Uterus (tissue), 4 donors: ENCODE measurements around the gene CPEB1. TPM values are rescaled to one million over a fixed set of nuclear protein-coding genes. Genes with fewer than 3 reads are reported as not detected.

Experiments
- DNase-seq, 2 donors: peaks; one replicate each; pipeline ENCODE4 v3.0.0-alpha.2; 2019 to 2020
- H3K27ac ChIP-seq, 2 donors: fragments of 200-600 bp; sonication (generic); 1 replicate in 1 of 2; 2 replicates in 1 of 2; pipeline ENCODE4 v1.5.1; 2016 to 2018
- H3K27me3 ChIP-seq, 2 donors: fragments of 200-600 bp; sonication (generic); one replicate each; pipeline ENCODE4 v1.5.1; 2018 to 2019; ENCODE audit warnings: control low read depth in 1 of 2
- H3K36me3 ChIP-seq, 2 donors: fragments of 200-600 bp; sonication (generic); one replicate each; pipeline ENCODE4 v1.5.1; 2019; ENCODE audit warnings: control low read depth in 1 of 2
- H3K4me1 ChIP-seq, 2 donors: fragments of 200-600 bp; sonication (generic); one replicate each; pipeline ENCODE4 v1.5.1; 2018 to 2019; ENCODE audit warnings: control low read depth in 1 of 2
- H3K4me3 ChIP-seq, 2 donors: fragments of 200-600 bp; sonication (generic); 1 replicate in 1 of 2; 2 replicates in 1 of 2; pipeline ENCODE4 v1.5.1; 2018 to 2019; ENCODE audit warnings: mild to moderate bottlenecking in 1 of 2
- H3K9me3 ChIP-seq, 2 donors: fragments of 200-600 bp; sonication (generic); one replicate each; pipeline ENCODE4 v1.5.1; 2019; ENCODE audit warnings: control low read depth in 1 of 2
- CTCF ChIP-seq, 4 experiments: fragments of 200-600 bp in 2 of 4; fragments of 450-650 bp in 2 of 4; sonication (generic) in 2 of 4; IDR thresholded peaks; one replicate each; pipeline ENCODE4 v1.5.1; 2016 to 2019; ENCODE audit warnings: antibody characterized with exemption in 4 of 4, mild to moderate bottlenecking in 2 of 4, moderate library complexity in 1 of 4
- POLR2A ChIP-seq, 2 donors: fragments of 450-650 bp; IDR thresholded peaks; one replicate each; pipeline ENCODE4 v1.6.1; 2016; ENCODE audit warnings: antibody characterized with exemption in 2 of 2, mild to moderate bottlenecking in 1 of 2, moderate library complexity in 1 of 2
- intact Hi-C: fragments of 100-400 bp; cut with DNase I; formaldehyde crosslinking; loops from one replicate; pipeline ENCODE4 v1.15.1; 2023; ENCODE audit warnings: low total_unique reads
- total RNA-seq, 4 donors: library from RNA; depleted of rRNA in 3 of 4; stranded (reverse); fragments of >200 nt in 3 of 4; gene quantifications; one replicate each; pipeline versions ENCODE4 v1.1.0 to v1.2.4, GENCODE V29; 2014 to 2023
- donor health status: DM: yes; HTN: yes; CAD: no.

CPEB1 gene
- total RNA-seq, 4 donors from 2014 or later, result 0.77 to 14.1 (median 2.9) TPM

- H3K9me3 ChIP-seq, result no peaks in the 10 kb centered on the region
- H3K27ac ChIP-seq, result no peak overlapping the region
- no peak overlapping the region for H3K4me3 ChIP-seq
- no peaks in the 10 kb centered on the region for H3K36me3 ChIP-seq
- H3K27me3 ChIP-seq, result no peaks in the 10 kb centered on the region
- intact Hi-C loops, result no loop called here
- DNase-seq, result no peak
- peaks cover 0 to 3% of the 10 kb centered on the region in 2 donors for H3K4me1 ChIP-seq
- no peak for TF ChIP-seq POLR2A (IDR thresholded peaks at IDR 0.05)
- no peak for TF ChIP-seq CTCF (IDR thresholded peaks at IDR 0.05)
Measured at GRCh38 chr15:82568986-82569385, 78.2 kb downstream of the CPEB1 start.

- Histone ChIP-seq H3K9me3 (no peaks in the 10 kb centered on the region), H3K27me3 (no peaks in the 10 kb centered on the region), H3K4me3 (no peak overlapping the region), H3K27ac (no peak overlapping the region), H3K36me3 (no peaks in the 10 kb centered on the region), H3K4me1 (peaks cover 0 to 3% of the 10 kb centered on the region in 2 donors)
- intact Hi-C loops, result no loop called here
- no peak for DNase-seq
- no peak for TF ChIP-seq CTCF (IDR thresholded peaks at IDR 0.05)
- no peak for TF ChIP-seq POLR2A (IDR thresholded peaks at IDR 0.05)
Measured at GRCh38 chr15:82567661-82568060, 79.5 kb downstream of the CPEB1 start.

GRCh38 chr15:82566690-82567089 lies 80.5 kb downstream of the CPEB1 start:
- TF ChIP-seq POLR2A (IDR thresholded peaks at IDR 0.05) (no peak), CTCF (IDR thresholded peaks at IDR 0.05) (no peak)
- no peak overlapping the region for H3K4me3 ChIP-seq
- H3K27me3 ChIP-seq, result no peaks in the 10 kb centered on the region
- H3K9me3 ChIP-seq, result no peaks in the 10 kb centered on the region
- intact Hi-C loops, result no loop called here
- H3K36me3 ChIP-seq, result no peaks in the 10 kb centered on the region
- H3K27ac ChIP-seq, result no peak overlapping the region
- no peak for DNase-seq
- H3K4me1 ChIP-seq, result peaks cover 0 to 3% of the 10 kb centered on the region in 2 donors

GRCh38 chr15:82558502-82558901 lies 88.7 kb downstream of the CPEB1 start:
- Histone ChIP-seq H3K4me1 (no peaks in the 10 kb centered on the region), H3K36me3 (no peaks in the 10 kb centered on the region), H3K9me3 (no peaks in the 10 kb centered on the region), H3K4me3 (no peak overlapping the region), H3K27me3 (no peaks in the 10 kb centered on the region), H3K27ac (no peak overlapping the region)
- no peak for DNase-seq
- TF ChIP-seq POLR2A (IDR thresholded peaks at IDR 0.05) (no peak), CTCF (IDR thresholded peaks at IDR 0.05) (no peak)
- intact Hi-C loops, result no loop called here

- H3K9me3 ChIP-seq, result no peaks in the 10 kb centered on the region
- no peak overlapping the region for H3K27ac ChIP-seq
- DNase-seq, result no peak
- H3K4me1 ChIP-seq, result no peaks in the 10 kb centered on the region
- TF ChIP-seq CTCF (IDR thresholded peaks at IDR 0.05) (no peak), POLR2A (IDR thresholded peaks at IDR 0.05) (no peak)
- H3K36me3 ChIP-seq, result no peaks in the 10 kb centered on the region
- intact Hi-C loops, result no loop called here
- H3K4me3 ChIP-seq, result no peak overlapping the region
- no peaks in the 10 kb centered on the region for H3K27me3 ChIP-seq
Measured at GRCh38 chr15:82556315-82557035, 90.7 kb downstream of the CPEB1 start.
